ENCODE measurements around the gene SDK1.
"Not testable (repeated sequence)": the region's sequence is repeated elsewhere in the genome, so short reads cannot be mapped to it uniquely, and the experiment has no call there.

Gene SDK1

DNA sequence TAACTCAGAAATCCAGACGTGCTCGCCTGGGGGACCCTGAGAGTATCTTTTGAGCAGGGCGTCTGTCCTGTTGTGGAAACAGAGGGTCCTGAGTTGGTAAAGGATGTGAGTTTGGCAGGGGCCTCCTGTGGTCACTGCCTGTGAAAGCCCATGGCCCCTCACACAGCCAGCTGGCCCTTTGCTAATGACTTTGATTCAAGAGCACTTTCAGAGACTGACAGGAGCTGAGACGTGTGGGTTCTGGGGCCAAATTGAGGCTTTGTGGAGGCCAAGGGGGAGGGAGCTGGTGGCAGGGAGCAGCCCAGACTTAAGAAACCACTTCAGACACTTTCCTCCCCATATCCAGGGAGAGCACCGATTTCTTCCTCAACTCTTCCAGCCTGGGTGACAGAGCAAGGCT lies 921.6 kb downstream of the SDK1 start:
- DNase-seq, result no peak

DNA sequence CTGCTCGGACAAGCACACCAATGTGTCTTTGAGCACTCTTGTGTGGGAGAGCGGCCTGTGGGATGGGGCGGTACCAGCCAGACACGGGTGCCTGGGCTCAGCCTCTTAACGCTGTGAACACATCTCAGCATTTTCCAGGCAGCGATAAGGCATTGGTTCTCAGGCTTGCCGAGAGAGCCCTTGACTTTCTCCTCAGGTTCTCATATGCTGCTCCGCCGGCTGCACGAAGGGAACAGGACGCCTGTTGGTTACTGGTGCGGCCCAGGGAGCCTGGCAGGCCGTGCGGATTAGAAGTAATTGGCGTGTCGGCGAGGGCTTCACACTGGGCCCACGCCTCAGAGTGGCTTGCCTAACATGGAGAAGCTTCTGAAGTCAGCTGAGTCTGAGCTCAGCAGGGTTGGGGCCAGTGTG lies 924.3 kb downstream of the SDK1 start:
- no peak for DNase-seq

DNA sequence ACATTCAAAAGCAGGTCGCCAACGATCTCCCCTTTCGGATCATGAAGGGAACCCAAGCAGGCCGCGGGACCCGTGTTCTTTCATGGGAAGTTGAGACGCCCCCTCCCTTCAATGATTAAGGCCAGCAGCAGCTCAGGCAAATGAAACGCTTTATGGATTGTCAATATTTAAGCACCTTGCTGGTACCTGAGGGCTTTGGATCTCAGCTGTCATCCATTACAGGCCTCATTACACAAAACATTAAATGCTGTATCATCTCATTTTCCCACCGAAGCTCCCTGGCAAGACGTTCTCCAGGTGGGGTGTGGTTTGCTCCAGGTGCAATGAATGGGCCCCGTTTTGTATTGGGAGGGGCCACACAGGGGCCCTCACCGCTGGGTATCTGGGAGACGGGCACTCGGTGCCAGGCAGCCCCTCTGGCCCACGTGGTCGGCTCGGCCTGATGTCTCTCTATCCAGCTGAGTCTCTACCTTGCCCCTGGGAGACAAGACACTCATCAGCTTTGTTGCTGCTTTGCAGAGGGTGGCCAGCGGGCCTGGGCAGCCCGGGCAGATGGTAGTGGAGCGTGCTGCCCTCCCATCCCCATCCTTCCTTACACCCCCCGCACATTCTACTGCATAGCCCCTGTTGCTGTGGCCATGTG lies 925.0 kb downstream of the SDK1 start:
- no peak for DNase-seq

DNA sequence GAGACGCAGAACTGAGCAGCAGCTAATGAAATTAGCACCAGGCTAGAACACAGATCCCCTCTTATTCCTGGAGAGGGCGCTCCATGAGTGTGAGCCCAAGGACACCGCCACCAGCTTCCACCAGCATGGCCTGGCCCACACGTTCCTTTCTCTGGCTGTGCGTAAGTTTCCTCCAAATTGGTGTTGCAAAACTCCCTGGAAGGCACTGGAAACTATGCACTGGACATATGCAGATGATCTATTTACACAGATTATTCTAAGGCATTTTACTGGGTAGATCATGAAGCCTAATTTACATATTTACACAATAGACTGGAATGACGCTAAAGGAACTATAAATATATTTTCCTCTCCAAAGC lies 925.5 kb downstream of the SDK1 start:
- DNase-seq, result no peak

DNA sequence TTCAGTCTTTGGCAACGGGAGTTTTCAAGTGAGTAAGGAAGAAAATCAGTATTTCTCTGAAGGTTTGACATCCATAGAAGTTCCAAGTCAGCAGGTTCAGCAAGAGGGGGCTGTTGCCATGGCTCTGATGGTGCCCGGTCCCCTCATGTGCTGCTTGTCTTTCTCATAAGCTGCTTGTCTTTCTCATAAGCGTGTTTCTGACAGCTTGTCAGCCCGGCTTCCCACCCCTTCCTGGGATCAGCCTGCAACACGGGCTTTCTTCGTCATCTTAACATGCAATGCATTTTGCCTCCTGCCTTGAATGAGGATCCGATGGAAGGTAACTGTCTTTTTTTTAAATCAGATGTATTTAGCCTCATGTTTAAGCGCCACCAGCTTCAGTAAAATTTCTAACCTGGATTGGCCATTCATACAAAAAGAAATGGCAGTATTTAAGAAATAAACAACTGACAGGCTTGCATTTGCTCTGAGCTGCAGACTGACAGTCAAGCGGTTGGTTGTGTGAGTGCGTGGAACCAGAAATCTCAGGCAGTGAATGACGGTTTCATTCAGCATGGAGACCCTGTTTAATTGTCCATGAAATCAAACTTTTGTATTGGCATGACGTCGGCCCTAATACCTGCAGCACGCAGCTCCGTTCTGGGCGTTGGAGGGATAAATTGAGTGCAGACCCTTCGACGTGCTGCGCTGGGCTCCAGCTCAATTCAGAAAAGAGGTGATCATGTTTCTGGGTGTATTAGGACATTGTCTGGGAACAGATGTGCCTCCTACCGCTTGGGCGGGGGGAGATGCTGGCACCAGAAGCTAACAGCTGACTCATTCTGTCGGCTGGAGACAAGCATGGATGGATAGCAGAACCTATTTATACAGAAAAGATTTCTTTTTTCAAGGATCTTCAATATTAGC lies 926.3 kb downstream of the SDK1 start:
- DNase-seq, result no peak

DNA sequence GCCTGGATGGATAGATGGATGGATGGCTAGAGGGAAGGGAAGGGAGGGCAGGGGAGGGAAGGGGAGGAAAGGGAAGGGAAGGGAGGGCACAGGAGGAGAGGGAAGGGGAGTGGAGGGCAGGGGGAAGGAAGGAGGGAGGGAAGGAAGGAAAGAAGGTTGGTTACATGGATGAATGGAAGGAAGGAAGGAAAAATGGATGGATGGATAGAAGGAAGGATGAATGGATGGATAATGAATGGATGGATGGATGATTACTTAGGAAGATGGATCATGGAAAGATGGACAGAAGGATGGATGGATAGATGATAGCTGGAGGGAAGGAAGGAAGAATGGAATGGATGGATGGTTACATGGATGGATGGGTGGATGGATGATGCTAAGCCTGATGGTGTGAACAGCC lies 929.3 kb downstream of the SDK1 start:
- DNase-seq, result no peak

DNA sequence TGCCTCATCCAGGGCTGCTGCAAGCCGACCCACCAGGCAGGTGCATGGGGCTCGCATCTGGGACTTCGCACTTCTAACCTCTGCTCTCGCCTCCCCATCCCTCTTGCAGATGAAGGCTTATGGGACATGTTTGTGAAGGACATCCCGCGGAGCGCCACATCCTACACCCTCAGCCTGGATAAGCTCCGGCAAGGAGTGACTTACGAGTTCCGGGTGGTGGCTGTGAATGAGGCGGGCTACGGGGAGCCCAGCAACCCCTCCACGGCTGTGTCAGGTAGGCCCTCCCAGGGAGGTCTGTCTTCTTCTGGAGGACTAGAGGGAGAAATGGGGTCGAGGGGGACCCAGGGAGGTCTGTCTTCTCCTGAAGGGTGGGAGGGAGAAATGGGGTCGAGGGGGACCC lies 932.1 kb downstream of the SDK1 start:
- DNase-seq, result no peak

DNA sequence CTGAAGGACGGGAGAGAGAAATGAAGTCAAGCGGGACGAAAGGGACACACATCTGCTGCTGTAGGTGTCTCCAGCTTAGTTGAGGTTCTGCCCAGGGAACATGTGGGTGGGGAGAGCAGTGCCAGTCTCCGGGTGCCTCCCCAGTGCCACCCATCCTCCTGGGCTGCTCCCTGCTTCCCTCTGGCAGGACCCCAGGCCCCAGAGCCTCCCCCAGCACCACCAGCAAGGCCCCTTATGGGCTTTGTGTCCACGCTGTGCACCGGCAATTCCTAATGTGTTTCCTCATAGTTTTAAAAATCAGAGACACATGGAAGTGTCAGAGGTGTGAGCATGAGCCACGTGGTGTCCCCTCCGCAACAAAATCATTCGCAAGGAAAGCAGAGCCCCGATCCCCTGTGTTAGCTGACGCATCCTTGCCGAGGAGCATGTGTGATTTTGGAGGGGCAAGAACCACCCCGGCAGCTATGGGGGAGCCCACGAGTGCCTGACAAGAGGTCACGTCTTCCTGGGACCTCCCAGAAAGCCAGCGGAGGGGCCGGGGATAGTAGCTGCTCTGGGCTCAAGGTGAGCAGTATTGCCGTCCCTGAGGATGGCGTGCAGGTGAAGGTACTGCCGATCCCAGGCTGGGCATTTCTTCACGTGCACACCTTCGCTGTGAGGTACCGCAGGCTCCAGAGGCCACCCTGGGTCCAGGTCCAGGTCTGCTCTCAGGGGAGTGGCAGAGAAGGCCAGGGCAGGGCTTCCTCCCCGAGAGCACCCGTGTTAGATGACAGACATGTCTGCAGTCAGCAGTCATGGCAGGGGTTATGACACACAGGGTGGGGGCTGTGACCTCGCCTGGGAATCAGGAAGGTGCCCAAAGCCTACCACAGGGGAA lies 932.8 kb downstream of the SDK1 start:
- DNase-seq, result no peak

DNA sequence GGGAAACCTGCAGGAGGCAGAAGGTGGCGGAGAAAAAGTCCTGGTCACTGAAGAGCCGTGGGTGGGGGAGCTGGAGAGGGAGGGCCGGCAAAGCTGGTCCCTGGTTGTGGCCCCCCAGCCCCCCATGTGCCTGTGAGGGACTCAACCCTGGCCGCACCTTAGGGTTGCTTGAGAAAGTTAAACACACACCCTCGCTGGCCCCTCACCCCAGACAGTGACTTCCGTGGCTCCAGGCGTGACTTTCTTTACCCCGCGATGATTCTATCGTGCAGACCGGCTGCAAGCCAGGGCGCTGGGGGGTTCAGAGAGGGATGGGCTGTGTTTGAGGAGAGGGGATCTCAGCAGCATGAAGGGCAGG lies 933.4 kb downstream of the SDK1 start:
- DNase-seq, result no peak

DNA sequence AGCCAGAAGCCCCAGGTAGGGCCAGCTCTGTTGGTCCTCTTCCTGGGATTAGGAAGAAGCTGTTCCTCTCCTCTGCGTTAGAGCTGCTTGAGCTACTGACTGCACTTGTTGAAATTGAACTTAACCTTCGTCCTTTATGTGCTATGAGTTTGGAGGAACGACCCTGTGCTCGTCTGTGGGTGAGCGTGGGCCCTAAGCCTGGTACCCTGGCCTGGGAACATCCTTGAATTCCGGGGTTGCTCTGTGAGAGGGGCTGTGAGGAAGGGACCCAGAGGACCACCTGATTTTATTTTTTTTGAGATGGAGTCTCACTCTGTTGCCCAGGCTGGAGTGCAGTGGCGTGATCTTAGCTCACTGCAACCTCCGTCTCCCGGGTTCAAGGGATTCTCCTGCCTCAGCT lies 933.8 kb downstream of the SDK1 start:
- DNase-seq, result no peak

DNA sequence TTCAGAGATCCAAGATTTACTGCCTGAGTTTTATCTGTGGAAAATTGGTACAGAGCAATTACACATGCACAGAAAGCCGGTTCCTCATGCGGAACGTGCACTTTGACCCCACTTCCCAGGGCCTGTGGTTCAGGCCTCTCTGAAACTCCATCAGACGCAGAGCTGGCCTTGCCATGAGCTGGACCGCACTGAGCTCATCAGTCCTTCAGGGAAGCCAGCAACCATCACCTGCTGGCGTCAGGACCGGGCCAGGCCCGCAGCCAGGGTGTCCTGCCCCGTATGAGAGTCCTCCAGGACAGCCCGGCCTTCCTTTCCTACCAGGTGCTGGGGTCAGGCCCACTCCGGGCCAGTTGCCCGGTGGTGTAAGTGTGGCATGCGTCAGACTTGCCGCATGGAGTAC lies 934.5 kb downstream of the SDK1 start:
- no peak for DNase-seq

DNA sequence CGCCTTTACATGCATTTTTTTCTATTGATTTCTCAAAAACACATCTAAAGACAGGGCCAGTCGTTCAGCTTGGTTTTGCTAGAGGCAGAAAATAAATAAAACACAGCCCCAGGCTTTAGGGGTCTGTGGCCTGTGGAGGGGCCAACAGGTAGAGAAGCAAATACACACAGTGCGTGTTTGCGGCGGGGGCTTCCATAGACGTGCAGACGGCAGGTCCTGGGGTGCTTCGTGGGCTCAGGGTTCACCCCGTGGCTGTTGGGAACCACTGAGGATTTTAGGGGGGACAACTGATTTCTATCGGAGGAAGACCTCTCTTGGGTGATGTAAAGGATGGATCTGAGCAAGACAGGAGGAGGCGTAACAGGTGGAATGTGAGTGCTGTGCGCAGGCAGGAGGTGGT lies 935.3 kb downstream of the SDK1 start:
- DNase-seq, result no peak

DNA sequence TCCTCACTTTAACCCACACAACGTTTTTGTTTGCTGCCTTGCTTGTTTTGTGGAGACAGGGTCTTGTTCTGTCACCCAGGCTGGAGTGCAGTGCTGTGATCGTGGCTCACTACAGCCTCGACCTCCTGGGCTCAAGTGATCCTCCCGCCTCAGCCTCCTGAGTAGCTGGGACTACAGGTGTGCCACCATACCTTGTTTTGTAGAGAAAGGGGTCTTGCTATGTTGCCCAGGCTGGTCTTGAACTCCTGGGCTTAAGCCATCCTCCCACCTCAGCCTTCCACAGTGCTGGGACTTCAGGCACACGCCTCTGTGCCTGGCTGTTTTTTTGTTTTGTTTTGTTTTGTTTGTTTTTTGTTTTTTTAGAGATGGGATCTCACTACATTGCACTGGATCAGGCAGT lies 935.8 kb downstream of the SDK1 start:
- not testable (repeated sequence) for DNase-seq

DNA sequence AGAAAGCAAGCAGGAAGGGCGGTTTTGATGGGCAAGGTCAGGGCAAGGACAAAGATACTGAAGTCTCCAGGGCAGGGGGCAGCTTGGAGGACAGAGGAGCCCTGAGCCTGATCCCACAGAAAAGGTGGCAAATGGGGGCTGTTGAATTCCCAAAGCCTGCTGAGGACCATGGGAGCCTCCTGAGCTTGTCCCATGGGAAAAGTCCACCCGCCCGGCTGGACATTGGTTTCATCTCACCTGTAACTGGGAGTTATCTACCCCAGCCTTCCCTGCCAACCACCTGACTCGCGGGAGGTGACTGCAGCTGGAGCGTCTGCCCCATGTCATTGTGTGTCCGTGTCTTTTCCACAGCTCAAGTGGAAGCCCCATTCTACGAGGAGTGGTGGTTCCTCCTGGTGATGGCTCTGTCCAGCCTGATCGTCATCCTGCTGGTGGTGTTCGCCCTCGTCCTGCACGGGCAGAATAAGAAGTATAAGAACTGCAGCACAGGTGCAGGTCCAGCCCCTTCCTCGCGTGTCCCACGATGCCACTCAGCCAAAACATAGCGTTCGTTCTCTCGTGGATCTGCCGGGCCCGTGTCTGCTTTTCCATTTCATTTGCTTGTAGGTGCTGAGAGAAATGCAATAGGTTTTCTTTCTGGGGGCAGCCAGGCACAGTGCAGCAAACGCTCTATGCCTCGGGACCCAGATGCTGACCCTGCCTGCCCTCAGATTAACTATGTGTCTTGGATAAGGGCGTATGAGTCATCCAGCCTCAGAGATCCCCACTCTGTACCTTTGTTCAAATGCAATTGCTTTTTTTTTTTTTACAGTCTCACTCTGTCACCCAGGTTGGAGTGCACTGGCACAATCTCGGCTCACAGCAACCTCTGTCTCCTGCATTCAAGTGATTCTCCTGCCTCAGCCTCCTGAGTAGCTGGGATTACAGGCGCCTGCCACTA lies 936.5 kb downstream of the SDK1 start:
- DNase-seq, result no peak

DNA sequence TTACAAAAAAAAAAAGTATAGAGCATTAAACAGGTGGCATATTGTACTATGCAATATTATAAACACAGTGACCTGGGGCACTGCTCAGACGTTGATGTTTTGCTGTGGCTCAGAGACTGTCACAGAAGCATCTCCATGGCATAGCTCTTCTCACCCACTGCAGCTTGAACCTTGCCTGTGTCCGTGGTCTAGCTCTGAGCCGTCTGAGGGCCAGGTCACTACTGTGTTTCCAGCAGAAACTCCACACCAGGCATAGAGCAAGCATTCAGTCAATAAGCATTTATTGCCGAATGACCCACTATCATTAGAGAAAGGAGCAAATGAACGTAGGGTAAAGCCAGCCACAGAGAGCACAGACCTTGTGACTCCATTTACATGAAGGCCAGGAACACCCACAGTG lies 937.8 kb downstream of the SDK1 start:
- no peak for DNase-seq

DNA sequence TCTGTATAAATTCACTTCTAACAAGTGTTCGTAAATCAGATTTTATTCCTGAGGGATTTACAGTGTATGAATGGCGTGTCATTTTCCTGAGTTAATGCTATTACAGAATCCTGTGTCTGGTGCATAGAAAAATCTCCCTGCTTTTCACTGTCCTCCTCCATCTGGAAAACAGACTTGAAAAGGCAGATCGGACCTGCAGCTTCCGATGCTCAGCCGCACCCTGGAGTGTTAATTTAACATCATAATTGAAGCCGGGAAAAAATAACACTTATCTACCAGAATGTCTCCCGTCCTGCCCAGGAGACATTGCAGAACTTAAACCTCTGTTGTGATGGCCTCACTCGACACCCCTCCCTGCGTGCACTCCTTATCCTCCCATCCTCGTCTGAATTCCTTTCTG lies 939.0 kb downstream of the SDK1 start:
- no peak for DNase-seq

DNA sequence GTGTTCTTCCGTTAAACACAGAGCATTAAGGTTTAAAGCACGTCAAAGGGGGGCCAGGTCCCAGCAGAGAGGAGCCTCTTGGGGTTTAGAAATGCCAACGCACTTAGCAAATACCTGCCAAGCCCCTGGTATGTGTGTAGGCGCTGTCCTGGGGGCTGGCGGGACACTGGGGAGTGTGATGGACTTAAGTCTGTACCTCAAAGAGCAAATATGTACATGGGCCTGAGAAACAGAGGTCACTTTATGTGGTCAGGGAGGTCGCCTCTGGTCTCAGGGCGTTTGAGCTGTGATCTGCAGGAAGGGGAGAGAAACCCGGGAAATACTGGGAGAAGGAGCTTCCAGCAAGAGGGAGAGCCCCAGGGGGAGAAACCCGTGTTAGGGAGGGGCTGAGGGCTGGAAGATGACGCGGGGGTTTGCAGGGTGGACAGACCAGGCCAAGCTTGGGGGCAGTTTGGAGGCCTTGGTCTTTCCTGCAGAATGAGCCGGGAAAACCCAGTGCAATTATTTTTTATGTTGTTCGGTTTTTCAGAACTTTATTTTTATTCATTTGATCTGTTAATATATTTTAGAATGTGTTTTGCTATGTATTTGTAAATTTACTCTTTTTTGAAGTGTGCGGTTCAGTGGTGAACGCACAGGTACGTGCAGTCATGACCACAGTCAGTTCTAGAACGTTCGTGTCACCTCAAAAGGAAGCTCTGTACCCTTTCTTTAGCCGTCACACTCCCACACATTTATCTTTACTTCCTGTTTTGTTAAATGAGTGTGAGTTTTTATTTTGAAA lies 939.7 kb downstream of the SDK1 start:
- no peak for DNase-seq

DNA sequence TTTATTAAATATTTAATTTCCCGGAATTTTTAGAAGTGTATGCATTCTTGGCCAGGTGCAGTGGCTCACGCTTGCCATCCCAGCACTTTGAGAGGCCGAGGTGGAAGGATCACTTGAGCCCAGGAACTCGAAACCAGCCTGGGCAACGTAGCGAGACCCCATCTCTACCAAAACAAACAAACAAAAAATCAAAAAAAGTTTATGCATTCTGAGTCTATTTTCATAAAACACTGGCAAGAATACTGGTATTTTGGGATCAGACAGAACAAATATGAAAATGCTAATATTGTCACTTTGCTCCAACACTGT lies 940.2 kb downstream of the SDK1 start:
- no peak for DNase-seq

DNA sequence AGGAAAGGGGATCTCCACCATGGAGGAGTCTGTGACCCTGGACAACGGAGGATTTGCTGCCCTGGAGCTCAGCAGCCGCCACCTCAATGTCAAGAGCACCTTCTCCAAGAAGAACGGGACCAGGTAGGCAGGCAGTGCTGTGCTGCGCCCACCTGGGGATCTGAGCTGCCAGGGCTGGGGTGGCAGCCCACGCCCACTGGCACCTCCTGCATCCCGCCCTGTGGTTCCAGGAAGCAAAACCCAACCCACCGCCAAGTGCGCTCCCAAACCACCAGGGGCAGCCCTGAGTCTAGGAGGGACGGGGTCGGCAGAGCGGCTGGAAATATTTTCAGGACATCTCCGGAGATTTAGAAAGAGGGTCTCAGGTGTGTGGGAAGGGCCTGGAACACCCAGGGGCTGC lies 940.7 kb downstream of the SDK1 start:
- DNase-seq, result no peak

DNA sequence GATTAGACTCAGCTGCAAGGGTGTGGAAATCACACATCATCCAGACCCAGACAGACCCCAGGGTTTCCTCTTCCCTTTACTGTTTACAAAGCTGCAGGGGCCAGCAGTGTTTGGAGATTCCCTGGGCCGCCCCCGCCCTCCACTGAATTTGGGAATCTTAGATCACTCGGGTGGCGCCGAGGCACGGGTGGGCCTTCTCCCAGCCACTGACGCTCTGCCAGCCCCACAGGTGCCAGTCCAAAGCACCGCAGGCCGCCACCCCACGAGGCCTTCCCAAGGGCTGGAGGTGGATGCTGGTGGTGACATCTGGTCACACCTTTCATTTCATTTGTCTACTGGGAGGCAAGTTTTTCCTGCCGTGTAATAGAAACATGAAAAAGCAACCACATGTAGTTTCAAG lies 941.7 kb downstream of the SDK1 start:
- no peak for DNase-seq

DNA sequence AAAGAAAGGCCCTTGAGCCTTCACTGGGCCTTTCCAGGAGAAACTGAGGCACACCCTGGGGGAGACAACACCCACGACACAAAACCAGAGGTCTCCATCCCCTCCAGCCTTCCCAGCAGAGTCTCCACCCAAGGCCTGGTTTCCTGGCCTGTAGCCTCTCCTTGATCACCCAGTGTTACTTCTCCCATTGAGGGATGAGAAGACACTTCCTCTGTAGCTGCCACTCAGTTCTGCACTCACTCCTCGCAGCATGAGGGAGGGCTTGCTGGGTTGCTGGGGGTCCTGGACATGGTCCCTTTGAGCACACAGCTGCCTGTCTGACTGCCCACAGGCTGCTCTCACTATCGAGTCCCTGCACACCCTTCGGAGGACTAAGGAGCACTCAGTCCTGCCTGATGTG lies 943.0 kb downstream of the SDK1 start:
- no peak for DNase-seq

DNA sequence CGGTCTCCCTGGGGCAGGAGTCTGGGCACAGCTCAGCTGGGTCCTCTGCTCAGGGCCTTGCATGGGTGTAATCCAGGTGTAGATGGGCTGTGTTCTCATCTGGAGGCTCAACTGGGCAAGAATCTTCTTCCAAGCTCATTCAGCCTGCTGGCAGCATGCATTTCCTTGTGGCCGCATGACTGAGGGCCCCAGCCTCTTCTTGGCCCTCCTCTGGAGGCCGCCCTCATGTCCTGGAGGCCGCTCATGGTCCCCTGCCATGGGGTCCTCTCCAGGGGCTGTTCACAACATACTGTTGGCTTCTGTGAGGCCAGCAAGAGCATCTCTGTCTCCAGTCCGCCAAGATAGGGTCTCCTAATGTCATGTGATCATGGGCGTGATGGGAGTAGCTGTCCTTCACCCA lies 943.6 kb downstream of the SDK1 start:
- no peak for DNase-seq

Data from HCEC 1CT (cell line).